ENCODE results near the gene UBE4A. TPM values are rescaled to one million over a fixed set of nuclear protein-coding genes. Genes with fewer than 3 reads are reported as not detected.

Gene UBE4A, protein sequence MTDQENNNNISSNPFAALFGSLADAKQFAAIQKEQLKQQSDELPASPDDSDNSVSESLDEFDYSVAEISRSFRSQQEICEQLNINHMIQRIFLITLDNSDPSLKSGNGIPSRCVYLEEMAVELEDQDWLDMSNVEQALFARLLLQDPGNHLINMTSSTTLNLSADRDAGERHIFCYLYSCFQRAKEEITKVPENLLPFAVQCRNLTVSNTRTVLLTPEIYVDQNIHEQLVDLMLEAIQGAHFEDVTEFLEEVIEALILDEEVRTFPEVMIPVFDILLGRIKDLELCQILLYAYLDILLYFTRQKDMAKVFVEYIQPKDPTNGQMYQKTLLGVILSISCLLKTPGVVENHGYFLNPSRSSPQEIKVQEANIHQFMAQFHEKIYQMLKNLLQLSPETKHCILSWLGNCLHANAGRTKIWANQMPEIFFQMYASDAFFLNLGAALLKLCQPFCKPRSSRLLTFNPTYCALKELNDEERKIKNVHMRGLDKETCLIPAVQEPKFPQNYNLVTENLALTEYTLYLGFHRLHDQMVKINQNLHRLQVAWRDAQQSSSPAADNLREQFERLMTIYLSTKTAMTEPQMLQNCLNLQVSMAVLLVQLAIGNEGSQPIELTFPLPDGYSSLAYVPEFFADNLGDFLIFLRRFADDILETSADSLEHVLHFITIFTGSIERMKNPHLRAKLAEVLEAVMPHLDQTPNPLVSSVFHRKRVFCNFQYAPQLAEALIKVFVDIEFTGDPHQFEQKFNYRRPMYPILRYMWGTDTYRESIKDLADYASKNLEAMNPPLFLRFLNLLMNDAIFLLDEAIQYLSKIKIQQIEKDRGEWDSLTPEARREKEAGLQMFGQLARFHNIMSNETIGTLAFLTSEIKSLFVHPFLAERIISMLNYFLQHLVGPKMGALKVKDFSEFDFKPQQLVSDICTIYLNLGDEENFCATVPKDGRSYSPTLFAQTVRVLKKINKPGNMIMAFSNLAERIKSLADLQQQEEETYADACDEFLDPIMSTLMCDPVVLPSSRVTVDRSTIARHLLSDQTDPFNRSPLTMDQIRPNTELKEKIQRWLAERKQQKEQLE
- total RNA-seq = 44.1 and 44.9 TPM in 2 replicates

DNA sequence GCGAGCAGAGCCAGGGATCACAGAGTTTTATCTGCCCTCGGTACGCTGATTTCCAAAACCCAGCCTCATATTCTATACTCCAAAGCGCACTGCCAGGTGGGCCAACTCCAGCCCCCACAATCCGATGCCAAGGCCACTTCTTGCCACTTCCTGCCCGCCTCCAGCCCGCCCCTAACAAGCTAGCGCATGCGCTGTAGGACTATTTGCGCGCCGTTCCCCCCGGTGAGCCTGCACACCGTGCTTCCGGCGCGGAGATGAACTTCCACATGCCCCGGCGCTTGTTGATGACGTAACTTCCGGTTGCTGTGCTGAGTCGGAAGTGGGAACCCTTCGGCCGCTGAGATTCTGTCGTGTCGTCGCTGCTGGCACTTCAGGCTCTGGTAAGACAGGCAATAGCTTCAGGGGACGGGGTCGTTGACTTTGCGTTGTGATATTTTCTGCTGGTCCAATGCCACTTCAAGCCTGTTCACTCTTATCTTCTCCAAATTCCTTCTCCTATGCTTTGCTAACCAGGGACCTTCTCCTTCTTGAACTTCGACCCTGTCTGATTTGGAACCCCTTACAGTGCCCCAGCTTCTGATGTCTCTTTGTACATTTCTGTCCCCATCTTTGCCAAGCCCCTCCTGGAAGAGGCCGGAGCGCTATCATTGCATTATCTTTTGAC, at the start of gene UBE4A:
UBE4A (plus strand) TSS at position 306 of the 664 bp plus-strand sequence. CDS start 5,481 bp downstream, outside the sequence.
- intact Hi-C loops (cut with micrococcal nuclease) = loop anchor here (1.0 to 5.0 kb wide), 5 partner anchors 15 to 215 kb away; partner anchors contain the start of genes ATP5MG, CD3G, IFT46 and KMT2A

DNA sequence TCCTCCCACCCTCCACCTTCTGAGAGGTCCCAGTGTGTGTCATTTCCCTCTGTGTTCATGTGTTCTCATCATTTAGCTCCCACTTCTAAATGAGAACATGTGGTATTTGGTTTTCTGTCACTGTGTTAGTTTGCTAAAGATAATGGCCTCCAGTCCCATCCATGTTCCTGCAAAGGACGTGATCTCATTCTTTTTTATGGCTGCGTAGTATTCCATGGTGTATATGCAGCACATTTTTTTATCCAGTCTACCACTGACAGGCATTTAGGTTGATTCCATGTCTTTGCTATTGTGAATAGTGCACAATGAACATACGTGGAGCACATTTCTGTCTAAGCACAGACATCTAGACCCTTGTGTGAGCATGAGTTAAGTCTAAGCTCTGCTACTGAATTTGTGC, 49.1 kb upstream of the UBE4A start:
- intact Hi-C loops (cut with micrococcal nuclease) = no loop called here

DNA sequence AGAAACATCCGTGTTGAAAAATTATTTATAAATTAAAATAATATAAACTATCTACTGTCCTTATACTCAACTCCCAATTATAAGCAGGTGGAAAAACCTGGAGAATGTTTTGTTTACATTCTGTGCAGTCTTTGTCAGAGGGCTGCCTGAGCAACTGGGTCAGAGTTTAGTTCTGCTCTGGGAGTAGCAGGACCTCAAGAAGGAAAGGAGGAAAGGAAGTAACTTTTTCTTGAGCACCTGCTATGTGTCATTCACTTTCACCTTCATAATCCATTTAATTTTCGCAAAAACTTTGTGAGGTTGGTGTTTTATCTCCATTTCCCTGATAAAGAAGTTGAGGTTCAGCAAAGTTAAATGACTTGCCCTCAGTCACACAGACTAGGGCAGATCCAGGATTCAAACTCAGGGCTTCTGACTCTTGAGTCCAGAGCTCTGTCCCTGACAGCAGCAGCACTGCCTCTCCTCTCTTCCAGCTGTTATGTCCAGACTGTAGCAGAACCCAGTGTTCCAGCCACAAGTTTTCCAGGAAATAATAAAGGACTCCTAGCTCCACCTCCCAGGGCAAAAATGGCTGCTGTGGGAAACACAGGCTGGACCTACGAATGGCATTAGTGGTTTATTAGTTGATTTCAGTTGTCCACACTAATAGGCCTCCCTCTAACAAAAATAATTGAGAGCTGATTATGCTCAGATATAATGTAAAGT, 48.5 kb upstream of the UBE4A start:
- intact Hi-C loops (cut with micrococcal nuclease) = no loop called here

DNA sequence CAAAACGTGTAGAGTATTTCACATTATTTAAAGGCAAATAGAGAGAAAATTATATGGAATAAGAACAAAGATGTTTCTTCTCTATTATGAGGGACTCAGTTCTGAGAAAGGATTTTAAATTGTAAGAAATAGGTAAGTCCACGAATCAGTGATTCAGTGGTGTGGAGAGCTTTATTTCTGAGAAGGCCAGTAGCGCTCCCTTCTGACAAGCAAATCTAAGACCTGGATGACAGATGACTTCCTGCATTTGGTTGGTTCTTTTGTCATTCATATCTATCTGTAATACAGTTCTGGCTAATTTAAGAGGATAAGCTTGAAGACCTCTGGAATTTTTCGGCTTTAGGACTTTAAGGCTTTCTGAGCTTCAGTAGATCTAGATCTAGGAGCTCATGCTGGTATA, 47.9 kb upstream of the UBE4A start:
- intact Hi-C loops (cut with micrococcal nuclease) = no loop called here

DNA sequence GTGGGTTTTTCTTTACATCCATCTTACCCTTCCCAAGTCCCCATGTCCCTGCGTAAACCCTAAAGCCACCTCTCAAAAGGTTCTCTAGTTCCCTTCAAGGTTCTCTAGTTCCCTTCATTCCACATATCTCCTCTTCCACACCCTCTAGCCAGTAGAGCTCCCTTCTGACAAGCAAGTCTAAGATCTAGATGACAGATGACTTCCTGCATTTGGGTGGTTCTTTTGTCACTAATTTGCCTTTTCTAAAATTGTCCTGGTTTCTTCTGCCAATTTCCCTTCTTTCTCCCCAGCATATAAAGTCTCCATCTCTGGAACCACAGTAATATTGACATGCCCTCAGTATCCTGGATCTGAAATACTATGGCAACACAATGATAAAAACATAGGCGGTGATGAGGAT, 47.1 kb upstream of the UBE4A start:
- intact Hi-C loops (cut with micrococcal nuclease) = no loop called here

DNA sequence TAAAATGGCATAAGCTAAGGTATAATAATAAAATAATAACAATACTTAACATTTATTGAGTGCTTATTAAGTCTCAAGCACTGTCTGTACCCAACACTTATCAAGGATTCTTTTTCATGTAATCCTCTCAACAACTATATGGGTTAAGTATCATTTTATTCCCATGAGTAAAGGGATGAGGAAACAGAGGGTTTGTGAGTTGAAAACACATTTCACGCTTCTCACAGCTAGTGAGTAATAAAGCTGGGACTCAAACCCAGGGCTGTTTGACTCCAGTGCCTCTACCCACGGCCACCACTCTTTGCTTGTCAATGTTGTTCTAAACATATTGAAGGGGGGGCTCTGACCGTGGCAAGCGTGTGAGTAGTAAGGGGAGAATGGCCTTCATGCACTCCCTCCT, 46.2 kb upstream of the UBE4A start:
- intact Hi-C loops (cut with micrococcal nuclease) = no loop called here

DNA sequence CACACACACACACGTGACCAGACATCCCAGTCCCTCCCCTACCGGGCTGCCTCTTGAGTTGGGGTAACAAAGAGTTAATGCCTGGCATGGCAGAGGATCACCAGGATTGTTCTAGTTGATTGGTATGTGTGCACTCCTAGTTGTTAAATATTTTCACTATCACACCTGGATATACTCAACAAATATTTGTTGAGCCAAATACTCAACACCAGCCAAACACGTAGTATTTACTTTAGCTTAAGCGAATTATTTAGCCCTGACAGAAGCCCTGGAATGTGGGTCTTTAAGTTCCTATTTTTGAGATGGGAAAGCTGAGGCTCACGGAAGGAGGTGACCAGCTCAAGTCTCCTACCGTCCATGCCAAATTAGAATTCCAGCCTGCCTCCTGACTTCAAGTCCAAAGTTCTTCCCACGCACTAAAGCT, 44.4 kb upstream of the UBE4A start:
- intact Hi-C loops (cut with micrococcal nuclease) = no loop called here

DNA sequence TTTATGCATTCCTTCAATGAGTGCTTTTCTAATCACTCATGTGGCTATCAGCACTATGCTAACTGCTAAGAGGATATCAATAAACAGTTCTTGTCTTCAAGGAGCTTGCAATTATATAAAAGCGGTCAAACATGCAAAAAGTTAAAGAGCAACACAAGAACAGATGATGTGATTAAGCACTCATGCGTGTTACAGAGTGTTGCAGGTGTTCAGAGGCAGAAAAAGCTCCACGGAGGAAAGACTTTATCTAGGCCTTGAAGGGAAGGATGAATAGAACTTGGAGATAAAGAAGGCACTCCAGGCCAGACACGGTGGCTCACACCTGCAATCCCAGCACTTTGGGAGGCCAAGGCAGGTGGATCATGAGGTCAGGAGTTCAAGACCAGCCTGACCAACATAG, 41.3 kb upstream of the UBE4A start:
- intact Hi-C loops (cut with micrococcal nuclease) = no loop called here

DNA sequence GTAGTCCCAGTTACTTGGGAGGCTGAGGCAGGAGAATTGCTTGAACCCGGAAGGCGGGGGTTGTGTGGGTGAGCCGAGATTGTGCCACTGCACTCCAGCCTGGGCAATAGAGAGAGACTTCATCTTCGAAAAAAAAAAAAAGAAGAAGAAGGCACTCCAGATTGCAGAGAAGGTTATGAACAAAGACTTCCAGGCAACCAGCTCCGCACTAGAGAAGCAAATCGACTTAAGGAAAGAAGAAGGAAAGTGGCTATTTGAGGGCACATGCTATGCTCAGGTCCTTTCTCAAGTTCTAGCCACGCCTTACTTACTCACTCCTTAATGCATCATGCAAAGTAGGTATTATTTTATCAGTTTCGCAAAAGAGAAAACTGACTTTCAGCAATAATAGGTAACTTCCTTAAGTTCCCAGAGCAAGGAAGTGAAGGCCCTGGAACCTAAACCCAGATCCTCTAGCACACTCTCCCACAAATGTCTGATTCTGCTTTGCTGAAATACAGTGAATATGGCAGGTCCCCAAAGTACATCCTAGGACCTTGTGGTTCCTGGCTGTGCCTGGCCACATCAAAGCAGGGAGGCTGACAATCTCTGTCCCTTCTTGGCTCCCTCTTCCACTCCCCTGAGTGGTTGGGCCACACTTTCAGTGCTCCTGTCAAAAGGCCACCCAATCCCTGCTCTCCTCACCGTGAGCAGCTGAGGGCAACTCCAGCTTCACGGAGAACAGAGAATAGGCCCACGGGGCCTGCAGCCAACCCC, 40.6 kb upstream of the UBE4A start:
- intact Hi-C loops (cut with micrococcal nuclease) = no loop called here

DNA sequence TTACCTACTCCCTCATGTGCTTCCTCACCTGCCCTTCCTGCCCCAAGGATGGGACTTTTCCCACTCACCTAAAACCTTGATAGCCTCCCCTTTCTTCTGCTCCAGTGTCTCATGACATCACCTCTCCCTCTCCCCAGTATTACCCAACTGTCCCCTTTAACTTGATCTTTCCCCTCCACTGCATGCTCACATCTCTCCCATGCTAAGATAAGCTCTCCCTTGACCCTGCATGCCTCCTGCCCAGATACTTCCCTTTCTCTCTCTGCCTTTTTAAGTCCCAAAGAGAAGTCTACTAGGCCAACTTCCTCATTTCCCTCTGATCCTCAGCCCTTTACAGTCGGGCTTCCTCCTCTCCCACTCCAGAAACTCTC, 40.1 kb upstream of the UBE4A start:
- intact Hi-C loops (cut with micrococcal nuclease) = no loop called here

DNA sequence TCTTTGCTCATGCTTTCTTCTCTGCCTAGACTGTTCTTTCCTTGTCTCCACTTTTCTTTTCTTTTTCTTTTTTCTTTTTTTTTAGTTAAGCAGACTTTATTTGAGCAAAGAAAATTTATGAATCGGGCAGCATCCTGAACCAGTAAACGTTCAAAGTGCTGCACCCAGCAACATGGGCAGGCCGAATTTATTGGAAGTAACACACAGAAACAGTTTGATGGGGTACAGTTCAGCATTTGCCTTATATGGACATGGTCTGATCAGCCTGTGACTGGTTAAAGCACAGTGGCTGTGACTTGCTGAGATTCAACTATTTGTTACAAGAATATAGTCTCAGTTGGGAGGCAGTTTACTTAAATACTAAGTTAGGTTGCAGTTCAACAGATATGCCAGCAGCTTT, 38.9 kb upstream of the UBE4A start:
- intact Hi-C loops (cut with micrococcal nuclease) = no loop called here

DNA sequence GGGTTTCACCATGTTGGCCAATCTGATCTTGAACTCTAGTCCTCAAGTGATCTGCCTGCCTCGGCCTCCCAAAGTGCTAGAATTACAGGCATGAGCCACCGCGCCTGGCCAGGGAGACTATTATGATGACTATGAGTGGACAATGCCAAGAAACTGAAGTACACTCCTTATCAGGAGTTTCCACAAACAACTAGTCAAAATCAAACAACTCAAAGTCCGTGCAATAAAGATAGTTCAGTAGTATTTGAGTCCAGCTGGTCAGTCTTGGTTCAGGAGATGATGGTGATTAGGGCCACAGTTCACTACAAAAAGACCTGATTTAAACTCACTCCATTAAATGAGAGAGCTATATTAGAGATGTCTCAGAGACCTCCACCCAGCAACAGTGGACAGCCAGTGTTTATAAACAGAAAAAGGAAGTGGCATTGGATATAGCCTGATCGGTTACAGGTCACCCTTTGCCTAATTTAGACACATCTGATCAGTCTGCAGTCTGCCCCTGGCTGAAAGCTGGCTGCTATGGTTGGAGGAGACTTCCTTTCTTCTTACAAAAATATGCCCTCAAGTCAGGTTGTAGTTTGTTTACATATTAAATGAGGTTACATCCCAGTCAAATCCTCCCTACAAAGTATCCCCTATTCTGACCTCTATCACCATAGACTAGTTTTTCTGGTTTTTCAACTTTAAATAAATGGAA, 37.9 kb upstream of the UBE4A start:
- intact Hi-C loops (cut with micrococcal nuclease) = no loop called here

DNA sequence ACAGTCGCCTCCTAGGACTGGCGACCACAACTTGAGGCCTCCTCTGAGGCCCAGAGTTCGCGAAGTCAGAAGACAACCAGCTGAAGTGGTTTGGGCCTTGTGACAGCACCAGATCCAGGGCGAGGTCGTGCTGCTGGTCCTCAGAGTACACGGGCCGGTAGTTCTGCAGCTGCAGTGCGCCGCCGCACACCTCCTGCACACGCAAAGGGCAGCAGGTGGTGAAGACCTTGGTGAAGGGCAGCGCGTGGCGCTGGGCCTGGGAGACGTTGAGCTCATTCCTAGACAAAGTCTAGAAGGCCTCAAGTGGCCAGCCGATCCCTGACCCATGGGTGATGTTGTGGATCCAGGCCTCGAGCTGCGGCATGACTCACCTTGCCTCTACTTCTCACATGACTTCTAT, 36.7 kb upstream of the UBE4A start:
- intact Hi-C loops (cut with micrococcal nuclease) = no loop called here

DNA sequence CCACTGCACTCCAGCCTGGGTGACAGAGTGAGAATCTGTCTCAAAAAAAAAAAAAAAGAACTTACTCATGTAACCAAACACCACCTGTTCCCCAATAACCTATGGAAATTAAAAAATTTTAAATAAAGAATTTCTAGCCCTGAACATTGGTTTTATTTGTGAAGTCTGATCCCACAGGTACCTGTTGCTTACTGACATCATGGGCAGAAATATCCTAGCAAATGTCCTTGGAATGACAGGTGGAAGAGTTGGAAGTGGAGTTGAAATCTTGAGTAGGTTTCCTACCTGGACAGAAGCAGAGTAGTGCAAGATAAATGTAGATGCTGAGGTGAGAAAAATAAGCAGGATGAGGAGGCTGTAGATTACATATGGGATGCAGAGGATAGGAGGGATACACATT, 34.1 kb upstream of the UBE4A start:
- intact Hi-C loops (cut with micrococcal nuclease) = no loop called here

DNA sequence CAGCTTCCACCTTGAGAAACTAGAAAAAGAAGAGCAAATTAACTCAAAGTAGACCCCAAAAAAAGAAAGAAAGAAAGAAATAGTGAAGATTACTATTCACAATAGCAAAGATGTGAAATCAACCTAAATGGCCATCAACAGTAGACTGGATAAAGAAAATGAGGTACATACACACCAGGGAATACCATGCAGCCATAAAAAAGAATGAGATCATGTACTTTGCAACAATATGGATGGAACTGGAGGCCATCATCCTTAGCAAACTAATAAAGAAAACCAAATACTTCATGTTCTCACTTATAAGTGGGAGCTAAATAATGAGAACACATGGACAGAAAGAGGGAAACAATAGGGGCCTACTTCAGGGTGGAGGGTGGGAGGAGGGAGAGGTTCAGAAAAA, 30.7 kb upstream of the UBE4A start:
- intact Hi-C loops (cut with micrococcal nuclease) = no loop called here

DNA sequence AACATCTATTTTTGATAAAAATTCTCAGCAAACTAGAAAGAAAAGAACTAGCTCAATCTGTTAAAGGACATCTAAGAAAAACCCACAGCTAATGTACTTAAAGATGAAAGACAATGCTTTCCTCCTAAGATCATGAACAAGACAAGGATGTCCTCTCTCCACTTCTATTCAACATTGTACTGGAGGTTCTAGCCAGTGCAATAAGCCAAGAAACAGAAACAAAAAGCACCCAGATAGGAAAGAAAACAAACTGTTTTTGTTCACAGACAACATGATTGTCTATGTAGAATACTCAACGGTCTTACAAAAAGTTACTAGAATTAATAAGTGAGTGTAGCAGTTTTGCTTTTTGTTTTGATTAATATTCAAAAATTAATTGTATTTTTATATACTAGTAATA, 24.7 kb upstream of the UBE4A start:
- intact Hi-C loops (cut with micrococcal nuclease) = no loop called here

DNA sequence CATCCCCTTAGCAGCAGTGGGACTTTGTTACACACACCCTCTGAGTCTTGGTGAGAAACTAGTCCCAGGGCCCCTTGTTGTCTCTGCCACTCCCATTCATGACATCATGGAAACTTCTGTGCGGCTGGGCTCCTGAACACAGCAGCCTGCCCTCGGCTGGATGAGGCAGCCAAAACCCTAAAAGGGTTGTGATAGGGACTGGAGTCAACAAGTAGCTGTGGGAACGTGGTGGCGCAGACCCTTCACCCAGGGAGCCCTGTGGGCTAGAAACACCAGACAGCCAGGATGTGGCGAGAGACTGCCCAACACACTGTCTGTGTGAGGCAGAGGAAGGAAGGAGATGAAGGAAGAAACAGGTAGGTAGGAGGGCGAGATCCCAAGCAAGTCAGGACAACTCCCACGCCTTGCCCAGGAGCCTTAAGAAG, 20.8 kb upstream of the UBE4A start:
- intact Hi-C loops (cut with micrococcal nuclease) = loop anchor here (1.0 kb wide), 1 partner anchor 33 kb away; no protein-coding TSS in a partner anchor

DNA sequence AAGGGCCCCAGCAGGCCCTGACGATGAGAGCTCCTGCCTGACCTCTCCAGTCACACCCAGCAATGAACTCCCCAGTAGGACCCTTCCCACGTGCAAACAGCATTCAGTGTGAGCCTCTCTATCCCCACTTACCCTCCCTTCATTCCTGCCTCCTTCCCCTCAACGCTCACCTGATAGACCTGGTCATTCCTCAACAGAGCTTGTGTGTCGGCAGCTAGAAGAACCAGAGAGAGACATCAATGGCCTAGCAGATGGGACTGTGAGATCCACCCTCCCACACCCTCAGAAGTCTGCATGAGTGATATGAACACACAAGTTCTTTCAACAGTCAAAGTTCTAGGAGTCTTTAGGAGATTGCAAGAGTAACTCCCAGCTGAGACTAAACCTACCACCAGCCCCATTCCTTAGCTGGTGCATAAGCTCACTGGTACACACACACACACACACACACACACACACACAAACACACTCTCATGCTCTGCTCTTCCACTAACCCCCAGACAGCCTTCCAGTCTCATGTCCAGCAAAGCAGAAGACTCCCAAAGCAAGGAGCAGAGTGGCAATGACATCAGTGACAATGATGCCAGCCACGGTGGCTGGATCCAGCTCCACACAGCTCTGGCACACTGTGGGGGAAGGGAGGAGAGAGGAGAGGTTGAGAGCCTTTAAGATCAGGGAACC, 20.0 kb upstream of the UBE4A start:
- intact Hi-C loops (cut with micrococcal nuclease) = no loop called here

DNA sequence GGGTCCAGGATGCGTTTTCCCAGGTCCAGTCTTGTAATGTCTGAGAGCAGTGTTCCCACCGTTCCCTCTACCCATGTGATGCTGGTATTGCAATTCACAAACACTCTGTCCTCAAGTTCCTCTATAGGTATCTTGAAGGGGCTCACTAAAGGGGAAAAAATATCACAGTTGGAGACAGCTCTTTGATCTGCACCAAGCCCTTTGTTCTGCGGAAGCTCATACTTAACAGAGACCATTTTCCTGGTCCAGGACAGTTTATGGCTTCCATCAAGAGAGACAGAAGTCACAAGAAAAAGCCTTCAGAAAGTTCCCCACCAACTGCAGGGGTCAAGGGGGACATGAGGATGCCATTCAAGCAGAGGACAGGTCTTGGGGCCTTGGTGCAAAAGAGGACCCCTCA, 19.0 kb upstream of the UBE4A start:
- intact Hi-C loops (cut with micrococcal nuclease) = loop anchor here (5.0 kb wide), 3 partner anchors 62 to 123 kb away; partner anchors contain the start of genes ATP5MG and MPZL3

All from T-helper 2 cell treated with Interferon-gamma antibody and Interleukin-4, amounts not matched to agents 100 ng/mL and 5 ng/mL, for 36 hours (primary cell).